IPS-20b (cell line): ENCODE results near the gene CDCA4.

Experiments used
- H3K27ac ChIP-seq: one replicate; pipeline ENCODE4 v1.5.1; 2013; ENCODE audit warnings: low read length
- H3K27me3 ChIP-seq: 2 replicates; pipeline ENCODE4 v1.6.1; 2013; ENCODE audit warnings: mild to moderate bottlenecking, low read length, inconsistent platforms; ENCODE audit not compliant: insufficient read depth
- H3K36me3 ChIP-seq: 2 replicates; pipeline ENCODE4 v1.6.1; 2013; ENCODE audit warnings: low read depth, mild to moderate bottlenecking, inconsistent platforms, low read length, moderate library complexity; ENCODE audit not compliant: insufficient read depth
- H3K4me1 ChIP-seq: 2 replicates; pipeline ENCODE4 v1.6.1; 2013; ENCODE audit warnings: mild to moderate bottlenecking, control low read depth, inconsistent platforms, low read length, moderate library complexity; ENCODE audit not compliant: insufficient read depth
- H3K4me3 ChIP-seq: 2 replicates; pipeline ENCODE4 v1.5.1; 2013; ENCODE audit warnings: mild to moderate bottlenecking, low read length, inconsistent platforms
- H3K9ac ChIP-seq: 2 replicates; pipeline ENCODE4 v1.6.1; 2013; ENCODE audit warnings: low read depth, mild to moderate bottlenecking, inconsistent platforms, low read length, moderate library complexity
- H3K9me3 ChIP-seq: 2 replicates; pipeline ENCODE4 v1.6.1; 2013; ENCODE audit warnings: mild to moderate bottlenecking, low read depth, low read length, inconsistent platforms; ENCODE audit not compliant: insufficient read depth

Gene CDCA4

DNA sequence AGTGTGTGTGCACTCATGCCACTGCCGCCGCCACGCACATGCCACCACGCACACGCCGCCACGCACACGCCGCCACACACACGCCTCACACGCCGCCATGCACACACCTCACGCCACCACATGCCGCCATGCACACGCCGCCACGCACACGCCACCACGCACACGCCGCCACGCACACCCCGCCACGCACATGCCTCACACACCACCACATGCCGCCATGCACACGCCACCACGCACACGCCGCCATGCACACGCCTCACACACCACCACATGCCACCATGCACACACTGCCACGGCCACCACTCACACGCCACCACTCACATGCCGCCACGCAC lies 29.0 kb downstream of the CDCA4 start:
- H3K27me3 ChIP-seq, result no peaks in the 10 kb centered on the region
- H3K9ac ChIP-seq, result no peak overlapping the region
- H3K4me1 ChIP-seq, result no peaks in the 10 kb centered on the region
- no peak overlapping the region for H3K27ac ChIP-seq
- no peaks in the 10 kb centered on the region for H3K36me3 ChIP-seq
- no peak overlapping the region for H3K4me3 ChIP-seq
- H3K9me3 ChIP-seq, result no peaks in the 10 kb centered on the region

DNA sequence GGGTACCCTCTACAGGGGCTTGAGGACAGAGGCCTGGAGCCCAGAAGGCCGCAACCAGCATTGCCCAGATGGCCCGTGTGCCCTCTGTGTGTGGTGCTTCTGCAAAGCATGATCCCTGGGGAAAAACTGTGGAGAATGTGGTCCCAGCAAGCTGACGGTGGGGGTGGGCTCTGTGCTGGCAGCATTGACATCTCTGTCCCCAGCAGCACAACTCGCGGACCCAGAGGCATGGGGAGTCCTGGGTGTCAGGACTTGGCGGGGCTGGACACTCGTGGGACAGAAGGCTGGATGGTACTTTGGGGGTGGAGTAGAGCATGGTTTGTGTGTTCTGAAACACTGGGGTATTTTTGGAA lies 31.0 kb downstream of the CDCA4 start:
- Histone ChIP-seq H3K4me3 (no peak overlapping the region), H3K27me3 (peaks cover 7% of the 10 kb centered on the region; the same call in 1 of the 2 replicates), H3K4me1 (no peaks in the 10 kb centered on the region), H3K9ac (no peak overlapping the region), H3K9me3 (no peaks in the 10 kb centered on the region), H3K36me3 (no peaks in the 10 kb centered on the region), H3K27ac (no peak overlapping the region)

DNA sequence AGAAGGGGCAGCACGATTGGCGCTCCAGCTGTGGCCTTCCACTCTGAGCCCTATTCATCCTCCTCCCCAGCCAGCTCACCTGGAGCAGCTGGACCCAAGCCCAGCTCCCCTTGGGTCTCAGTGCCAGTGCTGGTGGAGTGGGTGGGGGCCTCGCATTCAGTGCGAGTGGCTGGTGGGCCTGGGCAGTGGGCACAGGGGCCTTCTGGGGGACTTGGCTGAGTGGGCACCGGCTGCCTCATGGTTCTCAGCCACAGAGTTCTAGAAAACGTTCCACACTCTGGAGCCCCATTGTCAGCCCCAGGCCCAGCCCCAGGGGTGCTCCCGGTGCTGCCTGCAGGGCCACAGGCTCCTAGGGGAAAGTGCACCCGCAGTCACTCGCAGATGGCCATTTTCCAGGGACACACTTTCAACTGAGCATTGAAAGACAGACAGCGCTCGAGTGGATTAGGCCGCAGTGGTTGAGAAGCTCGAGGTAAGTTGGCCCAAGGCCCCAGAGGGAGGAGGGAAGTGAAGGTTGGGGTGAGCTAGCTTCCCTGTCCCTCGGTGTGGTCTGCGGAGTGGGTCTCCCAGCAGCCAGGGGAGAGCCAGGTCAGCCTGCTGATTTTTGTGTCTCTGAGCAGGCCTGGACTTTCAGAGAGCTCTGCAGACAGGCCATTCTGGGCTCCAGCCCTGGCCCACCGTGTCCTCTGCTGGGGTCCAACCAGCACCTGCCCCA lies 31.5 kb downstream of the CDCA4 start:
- Histone ChIP-seq H3K27me3 (peaks cover 7% of the 10 kb centered on the region; the same call in 1 of the 2 replicates), H3K9me3 (no peaks in the 10 kb centered on the region), H3K36me3 (no peaks in the 10 kb centered on the region), H3K27ac (no peak overlapping the region), H3K4me3 (no peak overlapping the region), H3K4me1 (no peaks in the 10 kb centered on the region), H3K9ac (no peak overlapping the region)

DNA sequence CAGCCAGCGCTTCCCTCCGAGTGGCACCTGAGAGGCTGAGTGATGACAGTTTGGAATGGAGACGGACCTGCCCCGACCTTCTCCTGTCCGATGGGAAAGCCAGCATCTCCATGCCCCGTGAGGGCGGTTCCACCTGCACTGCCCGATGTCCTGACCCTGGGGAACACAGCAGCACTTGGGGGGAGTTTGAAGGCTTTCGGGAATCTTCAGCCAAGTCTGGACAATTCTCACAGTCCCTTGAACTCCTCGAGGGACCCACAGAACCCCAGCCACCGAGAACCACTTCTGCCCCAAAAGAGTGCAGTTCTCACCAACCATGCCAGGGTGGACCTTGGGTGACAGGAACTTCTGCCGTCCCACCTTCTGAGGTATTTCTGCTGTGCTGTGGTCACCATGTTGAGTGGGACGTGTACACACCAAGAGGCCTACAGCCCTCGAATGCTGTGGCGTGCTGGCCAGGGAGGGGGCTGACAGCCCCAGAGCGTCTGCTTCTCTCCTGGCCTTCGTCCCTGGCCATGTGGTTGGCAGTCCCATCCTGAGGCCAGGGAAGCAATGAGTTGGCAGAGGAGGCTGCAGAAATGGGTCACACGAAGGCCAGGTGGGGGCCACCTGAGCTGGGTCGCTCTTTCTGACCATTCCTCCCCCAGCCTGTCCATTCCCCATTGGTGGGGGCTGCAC lies 34.3 kb downstream of the CDCA4 start:
- no peaks in the 10 kb centered on the region for H3K36me3 ChIP-seq
- no peaks in the 10 kb centered on the region for H3K9me3 ChIP-seq
- H3K4me1 ChIP-seq, result no peaks in the 10 kb centered on the region
- no peak overlapping the region for H3K27ac ChIP-seq
- H3K9ac ChIP-seq, result no peak overlapping the region
- H3K4me3 ChIP-seq, result no peak overlapping the region; the same call in 1 of the 2 replicates
- H3K27me3 ChIP-seq, result peaks cover 7% of the 10 kb centered on the region; the same call in 1 of the 2 replicates

DNA sequence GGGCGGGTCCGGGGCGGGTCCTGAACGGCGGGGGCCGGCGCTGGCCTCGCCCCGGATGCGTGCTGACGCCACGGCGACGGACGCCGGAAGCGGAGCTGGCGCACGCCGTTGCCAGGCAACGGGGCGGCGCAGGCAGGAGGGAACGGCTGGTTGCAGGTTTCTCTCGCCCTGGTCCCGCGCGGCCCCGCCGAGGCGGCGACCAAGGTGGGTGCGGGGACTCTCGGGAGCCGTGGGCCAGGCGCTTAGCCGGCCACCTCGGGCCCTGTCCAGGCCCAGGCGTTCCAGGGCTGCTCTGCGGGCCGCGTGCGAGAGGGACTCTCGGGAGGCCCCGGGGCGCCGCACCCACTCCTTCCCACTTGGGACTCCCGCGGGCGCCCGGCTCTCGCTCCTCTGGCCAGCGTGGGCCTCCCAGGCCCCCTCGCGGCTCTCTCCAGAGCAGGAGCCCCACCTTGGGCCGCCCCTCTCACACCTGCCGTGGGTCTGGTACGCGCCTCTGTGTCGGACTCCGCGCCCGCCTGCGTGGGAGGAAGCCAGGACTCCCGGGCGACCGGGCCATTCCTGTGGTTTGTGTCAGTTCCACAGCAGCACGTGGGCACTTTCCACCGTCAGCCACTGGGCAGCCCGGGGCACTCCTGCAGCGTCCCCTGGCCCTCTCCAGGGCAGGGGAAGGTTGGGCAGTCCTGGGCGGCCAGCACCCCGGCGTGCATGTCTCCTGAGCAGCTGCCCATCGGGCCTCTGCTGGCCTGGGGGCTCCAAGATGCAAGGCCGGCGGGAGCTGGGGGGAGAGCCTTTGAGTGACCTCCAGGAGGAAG lies 35.0 kb downstream of the CDCA4 start, which contains the start of gene CLBA1:
Gene CLBA1 (plus strand): TSS at position 114 of the 812 bp plus-strand sequence. CDS start 644 bp downstream, at position 758.
- no peak within 1 kb of the TSS for H3K27ac ChIP-seq

DNA sequence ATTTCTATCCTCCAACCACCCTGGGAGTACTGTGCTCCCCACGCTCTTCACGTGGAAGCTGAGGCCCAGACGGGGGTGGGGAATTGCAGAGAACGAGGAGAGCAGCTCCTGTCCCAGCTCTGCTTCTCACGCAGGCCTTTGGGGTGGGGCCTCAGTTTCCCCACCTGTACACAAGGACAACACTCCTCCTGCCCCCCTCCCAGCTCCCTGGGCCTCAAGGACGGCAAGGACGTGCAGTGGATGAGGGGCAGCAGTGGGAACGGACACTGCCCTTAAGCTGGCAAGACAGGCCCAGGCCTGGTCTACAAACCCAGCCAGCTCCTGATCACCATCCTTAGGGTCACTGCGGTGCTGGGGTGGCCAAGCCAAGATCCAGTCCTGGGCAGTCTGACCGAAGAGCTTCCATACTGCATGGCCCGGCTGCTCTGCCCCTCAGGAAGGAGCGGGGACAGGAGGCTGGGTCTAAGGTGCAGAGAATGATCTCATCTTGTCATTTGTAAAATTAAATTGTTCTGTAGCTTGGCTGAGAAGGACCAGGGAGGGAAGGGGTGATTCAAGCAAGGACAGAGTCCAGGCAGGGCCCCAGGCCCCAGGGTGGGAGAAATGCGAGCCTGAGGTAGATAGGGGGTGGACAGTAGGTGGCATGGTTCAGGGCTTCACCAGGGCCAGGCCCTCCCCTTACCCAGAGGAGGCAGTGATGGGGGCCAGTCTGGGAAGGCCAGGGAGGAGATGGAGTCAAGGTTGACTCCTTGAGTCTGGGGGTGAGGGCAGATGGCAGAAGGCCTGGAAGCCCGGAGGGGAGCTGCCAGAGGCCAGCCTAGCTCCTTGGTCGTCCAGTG lies 36.6 kb downstream of the CDCA4 start:
- Histone ChIP-seq H3K36me3 (no peaks in the 10 kb centered on the region), H3K4me3 (no peak overlapping the region), H3K9me3 (no peaks in the 10 kb centered on the region), H3K27me3 (peaks cover 22% of the 10 kb centered on the region), H3K9ac (no peak overlapping the region), H3K27ac (no peak overlapping the region), H3K4me1 (no peaks in the 10 kb centered on the region)

More for the DNA sequence above, 35.0 kb downstream of the CDCA4 start, which contains the start of gene CLBA1:
- Histone ChIP-seq H3K9me3 (no peaks in the 10 kb centered on the region), H3K4me3 (peak within 1 kb of the TSS; percentile 67; the same call in 1 of the 2 replicates), H3K27me3 (peaks cover 7% of the 10 kb centered on the region; the same call in 1 of the 2 replicates), H3K36me3 (no peaks in the 10 kb centered on the region), H3K4me1 (no peaks in the 10 kb centered on the region), H3K9ac (no peak within 1 kb of the TSS)

DNA sequence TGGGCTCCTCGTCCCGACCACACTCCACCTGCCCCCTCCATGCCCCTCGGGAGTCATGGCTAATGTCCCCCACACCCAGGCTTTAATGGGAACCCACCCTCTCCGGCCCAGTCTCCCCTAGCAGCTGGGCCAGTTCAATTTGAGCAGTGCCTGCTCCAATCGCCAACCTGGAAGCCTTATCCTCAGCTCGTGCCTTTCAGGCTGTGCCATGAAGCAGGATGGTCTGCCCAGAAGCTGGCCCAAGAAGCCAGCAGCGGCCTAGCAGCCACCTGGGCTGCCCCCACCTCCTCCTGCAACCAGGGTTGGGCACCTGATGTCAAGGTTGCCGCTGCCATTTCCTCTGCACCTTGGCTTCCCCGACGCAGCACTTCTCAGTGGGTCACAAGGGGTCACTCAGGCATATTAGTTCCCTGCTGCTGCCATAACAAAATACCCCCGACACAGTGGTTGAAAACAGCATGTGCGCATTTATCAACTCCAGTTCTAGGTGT lies 37.6 kb downstream of the CDCA4 start:
- H3K27me3 ChIP-seq, result peaks cover 31% of the 10 kb centered on the region
- no peaks in the 10 kb centered on the region for H3K36me3 ChIP-seq
- H3K27ac ChIP-seq, result no peak overlapping the region
- H3K9me3 ChIP-seq, result no peaks in the 10 kb centered on the region
- no peak overlapping the region for H3K4me3 ChIP-seq
- no peaks in the 10 kb centered on the region for H3K4me1 ChIP-seq
- H3K9ac ChIP-seq, result no peak overlapping the region

DNA sequence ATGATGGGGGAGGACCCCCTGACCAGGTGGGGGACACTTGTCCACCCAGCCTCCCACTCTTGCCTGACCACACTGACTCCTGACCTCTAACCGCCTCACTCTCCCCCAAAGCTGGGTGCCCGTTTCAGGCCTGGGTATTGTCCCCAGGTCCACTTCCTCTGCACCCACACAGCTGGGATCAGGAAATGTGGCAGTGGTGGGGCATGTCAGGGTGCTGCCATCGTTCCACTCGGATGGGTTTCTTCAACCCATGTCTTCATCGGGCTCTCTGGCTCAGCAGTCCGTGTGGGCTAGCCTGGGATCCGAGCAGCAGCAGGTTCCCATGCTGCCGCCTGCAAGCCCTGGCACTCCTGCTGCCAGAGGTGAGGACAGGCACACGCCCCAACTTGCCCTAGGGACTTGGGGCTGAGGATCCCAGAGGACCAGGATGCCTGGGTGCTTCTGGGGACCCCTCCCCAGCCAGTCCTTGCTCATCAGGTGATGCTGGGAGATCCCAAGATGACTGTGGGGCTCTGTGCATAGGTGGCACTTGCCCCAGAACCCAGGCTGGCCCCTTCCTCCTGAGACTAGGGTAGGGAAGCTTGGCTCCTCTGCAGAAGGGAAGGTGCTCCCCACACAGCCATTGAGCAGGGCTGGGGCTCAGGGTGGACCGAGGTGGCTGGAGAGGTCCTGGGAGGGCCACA lies 38.2 kb downstream of the CDCA4 start:
- Histone ChIP-seq H3K9ac (no peak overlapping the region), H3K9me3 (no peaks in the 10 kb centered on the region), H3K27ac (no peak overlapping the region), H3K36me3 (no peaks in the 10 kb centered on the region), H3K4me3 (no peak overlapping the region), H3K4me1 (no peaks in the 10 kb centered on the region), H3K27me3 (peaks cover 34% of the 10 kb centered on the region)

DNA sequence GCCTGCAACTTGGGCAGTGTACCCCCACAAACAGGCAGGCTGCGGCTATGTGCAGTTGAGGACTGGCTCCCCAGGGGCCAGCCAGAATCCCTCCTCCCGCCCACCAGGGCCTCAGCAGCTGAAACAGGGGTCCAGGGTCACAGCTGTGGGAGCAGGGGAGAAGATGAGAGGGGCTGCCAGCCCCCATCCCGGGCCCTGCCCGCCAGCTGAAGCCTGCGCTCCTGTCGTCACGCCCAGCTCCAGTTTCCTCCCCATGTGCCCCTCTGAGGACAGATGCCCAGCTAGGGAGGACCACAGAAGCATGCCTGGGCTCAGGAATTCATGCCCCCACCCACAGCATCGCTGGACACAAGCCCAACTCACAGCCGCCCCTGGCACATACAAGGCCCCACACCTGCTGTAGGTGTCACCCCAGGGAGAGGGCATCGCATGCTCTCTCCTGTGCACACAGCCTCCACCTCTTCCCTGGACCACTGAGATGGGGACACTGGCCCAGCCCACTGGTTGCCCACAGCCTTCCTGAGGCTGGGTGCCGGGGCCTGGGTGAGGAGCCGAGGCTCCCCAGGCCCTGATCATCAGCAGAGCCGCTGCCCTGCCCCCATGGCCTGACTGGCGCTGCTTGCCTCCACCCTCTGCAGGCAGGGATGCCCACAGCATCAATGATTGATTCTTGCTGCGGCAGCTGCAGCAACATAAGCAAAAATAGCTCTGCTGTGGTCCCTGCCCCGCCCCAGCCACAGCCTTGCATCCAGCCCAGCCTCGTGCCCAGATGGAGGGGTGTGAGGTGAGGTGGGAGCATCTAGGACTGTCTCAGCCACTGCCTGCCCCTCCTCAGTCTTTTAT lies 39.0 kb downstream of the CDCA4 start:
- no peak overlapping the region for H3K4me3 ChIP-seq
- H3K27ac ChIP-seq, result no peak overlapping the region
- H3K9me3 ChIP-seq, result no peaks in the 10 kb centered on the region
- H3K36me3 ChIP-seq, result no peaks in the 10 kb centered on the region
- H3K27me3 ChIP-seq, result peaks cover 42% of the 10 kb centered on the region
- H3K4me1 ChIP-seq, result no peaks in the 10 kb centered on the region
- H3K9ac ChIP-seq, result no peak overlapping the region
